Measurements from ENCODE around the gene ARHGAP1.

- TF ChIP-seq YY1 (IDR thresholded peaks at IDR 0.05; ENCODE audit: insufficient read depth, insufficient read length) (no peak), ZNF274 (IDR thresholded peaks at IDR 0.05; ENCODE audit: low read depth, low read length) (no peak)
Measured at GRCh38 chr11:46628961-46629360, 71.5 kb downstream of the ARHGAP1 start.
